Hypothalamus (tissue), 51 donors: Measurements from ENCODE around the gene SH2D5.
A peak's percentile ranks its signal among the peaks of the same experiment; 100 is the strongest.

Experiments used
- DNase-seq, 51 donors: peaks; one replicate each; lab custom pipeline; 2025; lab: John Stamatoyannopoulos, UW

The SH2D5 gene

DNA sequence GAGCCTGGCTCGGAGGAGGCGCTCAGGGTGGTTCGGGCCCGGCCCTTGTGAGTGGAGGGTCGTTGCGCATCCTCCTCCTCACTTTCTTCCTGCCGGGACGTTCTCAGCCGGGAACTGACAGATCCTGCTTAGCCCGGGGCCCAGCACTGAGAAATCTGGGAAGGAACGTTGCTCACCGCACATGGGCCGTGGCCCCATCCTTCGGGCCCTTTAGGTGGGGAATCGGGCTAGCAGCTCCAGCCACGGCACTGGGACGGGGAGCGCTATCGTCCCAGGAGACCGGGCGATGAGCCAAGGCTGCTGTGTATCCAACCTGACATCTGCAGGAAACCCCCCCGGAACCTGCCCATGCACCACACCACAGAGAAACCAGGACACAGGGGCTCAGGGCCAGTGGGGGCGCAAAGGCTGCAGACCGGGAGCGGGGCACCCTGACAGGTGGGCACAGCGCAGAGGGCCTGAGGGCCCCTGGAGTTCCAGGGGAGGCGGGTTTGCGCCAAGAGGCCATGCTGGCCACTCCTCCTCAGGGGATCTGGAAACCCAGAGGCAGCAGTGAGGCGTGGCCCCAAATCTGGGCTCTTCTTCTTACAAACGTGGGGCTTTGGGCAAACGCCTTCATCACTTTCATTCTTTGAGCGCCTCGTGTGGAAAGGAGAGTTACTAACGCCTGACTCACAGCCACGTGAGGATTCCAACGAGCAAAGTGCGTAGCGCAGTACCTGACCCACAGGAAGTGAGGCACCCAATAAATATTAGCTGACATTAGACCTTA lies at the start of gene SH2D5:
TSS of gene SH2D5 (minus strand) at position 116 of the 772 bp plus-strand sequence. CDS start 4,659 bp downstream, outside the sequence.
- peak in 28 of 51 donors; percentile 19 to 77 (median 44) for DNase-seq

DNA sequence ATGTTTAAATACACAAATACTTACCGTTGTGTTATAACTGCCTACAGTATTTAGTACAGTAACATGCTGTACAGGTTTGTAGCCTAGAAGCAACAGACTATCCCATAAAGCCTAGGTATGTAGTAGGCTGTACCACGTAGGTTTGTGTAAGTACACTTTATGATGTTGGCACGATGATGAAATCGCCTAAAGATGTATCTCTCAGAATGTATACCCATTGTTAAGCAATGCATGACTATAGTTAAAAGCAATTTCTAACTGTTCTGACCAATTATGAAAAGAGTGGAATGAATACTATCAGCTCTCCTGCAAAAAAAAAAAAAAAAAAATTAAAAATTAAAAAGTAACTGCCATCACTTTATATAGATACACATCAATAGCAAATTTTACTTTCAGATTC lies 43.2 kb upstream of the SH2D5 start:
- DNase-seq, result no peak

DNA sequence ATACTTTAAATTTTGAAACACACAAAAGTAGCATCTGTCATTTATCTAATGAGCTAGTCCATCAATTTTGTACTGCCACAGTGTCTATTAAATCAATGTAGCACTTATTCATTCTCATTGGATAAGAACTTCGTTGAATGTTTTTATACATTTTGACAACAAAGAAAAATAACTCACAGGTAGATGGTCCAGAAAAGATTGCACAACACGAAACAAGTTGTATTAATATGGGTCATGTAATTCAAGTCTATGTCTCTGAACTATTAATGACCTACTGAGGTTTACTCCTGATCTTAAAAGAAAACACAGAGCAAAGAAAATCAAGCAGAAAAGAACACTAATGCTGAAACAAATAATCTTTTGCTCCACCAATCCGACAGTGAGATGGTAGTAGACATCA lies 39.3 kb upstream of the SH2D5 start:
- no peak for DNase-seq

DNA sequence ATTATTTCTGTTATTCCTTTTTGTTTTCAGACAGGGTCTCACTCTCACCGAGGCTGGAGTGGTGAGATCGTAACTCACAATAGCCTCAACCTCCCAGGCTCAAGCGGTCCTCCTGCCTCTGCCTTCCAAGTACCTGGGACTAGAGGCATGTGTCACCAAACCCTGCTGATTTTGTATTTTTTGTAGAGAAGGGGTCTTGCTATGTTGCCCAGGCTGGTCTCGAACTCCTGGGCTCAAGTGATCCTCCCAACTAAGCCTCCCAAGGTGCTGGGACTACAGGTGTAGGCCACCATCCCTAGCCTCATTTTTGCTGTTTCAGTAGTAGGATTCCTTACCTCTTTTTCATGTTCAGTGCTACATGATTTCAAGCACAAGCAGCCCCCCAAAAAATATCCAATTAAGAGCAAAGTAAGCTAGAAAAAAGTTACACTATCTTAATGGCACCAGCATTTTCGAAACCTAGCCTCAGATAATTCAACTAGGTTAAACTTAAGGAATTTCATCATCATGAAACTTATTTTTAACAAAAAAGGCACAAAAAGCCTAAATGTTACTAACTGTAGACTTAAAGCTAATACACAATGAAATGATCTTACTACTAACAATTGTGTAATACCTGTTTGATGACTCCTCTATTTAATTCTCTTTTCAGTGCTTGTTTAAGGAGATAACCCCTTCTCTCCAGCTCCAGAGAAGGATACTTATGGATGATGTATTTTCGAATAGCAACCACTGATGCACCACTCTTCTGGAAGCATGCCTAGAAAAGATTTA lies 38.0 kb upstream of the SH2D5 start:
- no peak for DNase-seq

DNA sequence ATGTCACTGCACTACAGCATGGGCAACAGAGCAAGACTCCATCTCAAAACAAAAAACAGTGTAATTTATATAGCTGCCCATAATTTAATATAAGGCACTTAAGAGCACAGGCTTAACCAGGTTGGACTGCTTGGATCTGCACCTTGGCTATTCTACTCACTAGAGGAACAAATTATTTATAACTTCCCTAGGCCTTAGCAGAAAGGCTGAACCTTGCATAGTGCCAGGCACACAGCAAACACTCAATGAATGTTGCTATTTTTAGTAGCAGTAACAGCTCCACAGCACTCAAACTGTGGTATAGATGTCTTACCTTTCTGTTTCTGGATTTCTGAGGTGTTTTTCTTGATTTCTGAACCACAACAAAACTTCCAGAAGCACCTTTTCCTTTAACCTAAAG lies 34.8 kb upstream of the SH2D5 start:
- no peak for DNase-seq

DNA sequence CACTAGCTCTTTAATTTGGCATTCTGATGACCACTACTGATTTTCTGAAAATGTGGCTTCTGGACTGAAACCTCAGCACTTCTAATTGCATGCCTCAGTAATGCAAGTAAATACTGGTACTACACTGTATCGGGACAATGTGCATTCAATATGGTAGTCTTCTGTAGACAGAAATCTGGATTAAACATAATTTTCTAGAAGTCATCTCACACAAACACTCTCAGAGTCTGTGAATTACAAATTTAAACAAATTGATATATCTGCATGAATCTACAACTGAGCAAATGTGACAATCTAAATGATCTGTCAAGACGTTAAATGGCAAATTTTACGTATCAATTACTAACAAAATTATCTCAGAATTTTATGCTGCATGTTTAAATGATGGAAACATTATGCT lies 30.9 kb upstream of the SH2D5 start:
- DNase-seq, result no peak

DNA sequence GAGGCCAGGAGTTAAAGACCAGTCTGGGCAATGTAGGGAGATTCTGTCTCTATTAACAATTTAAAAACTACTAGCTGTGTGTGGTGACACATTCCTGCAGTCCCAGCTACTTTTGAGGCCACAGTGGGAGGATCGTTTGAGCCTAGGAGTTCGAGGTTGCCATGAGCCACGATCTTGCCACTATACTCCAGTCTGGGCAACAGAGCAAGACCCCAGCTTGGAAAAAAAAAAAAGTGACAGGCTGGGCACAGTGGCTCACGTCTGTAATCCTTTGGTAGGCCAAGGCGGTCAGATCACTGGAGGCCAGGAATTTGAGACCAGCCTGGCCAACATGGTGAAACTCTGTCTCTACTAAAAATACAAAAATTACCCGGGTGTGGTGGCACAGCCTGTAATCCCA lies 27.8 kb upstream of the SH2D5 start:
- DNase-seq, result no peak

DNA sequence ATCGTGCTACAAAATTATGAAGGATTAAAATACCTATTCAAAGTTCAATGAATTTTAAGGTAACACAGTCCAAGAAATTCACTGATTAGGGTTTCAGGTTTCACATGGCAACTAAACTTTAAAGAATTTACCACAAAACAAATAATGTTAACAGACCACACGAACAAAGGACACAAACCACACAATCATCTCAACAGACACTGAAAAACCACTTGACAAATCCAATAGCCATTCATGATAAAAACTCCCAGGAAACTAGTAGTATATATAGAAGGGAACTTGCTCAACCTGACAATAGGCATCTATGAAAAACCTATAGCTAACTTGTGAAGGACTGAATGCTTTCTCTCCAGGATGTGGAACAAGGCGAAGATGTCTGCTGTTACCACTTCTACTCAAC lies 21.1 kb upstream of the SH2D5 start:
- no peak for DNase-seq

DNA sequence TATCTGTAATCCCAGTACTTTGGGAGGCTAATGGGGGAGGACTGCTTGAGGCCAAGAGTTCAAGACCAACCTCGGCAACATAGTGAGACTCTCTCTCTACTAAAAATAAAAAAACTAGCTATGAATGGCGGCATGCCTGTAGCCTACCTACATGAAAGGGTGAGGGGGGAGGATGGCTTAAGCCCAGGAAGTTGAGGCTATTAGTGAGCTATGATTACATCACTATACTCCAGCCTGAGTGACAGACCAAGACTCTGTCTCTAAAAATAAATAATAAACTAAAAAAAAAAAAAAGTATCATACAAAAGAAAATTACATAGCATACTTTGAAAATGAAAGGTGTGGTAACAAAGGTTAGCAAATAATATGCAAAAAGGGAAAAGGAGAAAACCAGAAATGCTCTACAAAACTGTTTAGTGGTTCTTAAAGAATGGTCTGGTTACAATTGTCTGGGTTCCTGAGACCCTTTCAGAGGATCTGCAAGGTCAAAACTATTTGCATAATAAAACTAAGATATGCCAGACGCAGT lies 19.0 kb upstream of the SH2D5 start:
- DNase-seq, result no peak

DNA sequence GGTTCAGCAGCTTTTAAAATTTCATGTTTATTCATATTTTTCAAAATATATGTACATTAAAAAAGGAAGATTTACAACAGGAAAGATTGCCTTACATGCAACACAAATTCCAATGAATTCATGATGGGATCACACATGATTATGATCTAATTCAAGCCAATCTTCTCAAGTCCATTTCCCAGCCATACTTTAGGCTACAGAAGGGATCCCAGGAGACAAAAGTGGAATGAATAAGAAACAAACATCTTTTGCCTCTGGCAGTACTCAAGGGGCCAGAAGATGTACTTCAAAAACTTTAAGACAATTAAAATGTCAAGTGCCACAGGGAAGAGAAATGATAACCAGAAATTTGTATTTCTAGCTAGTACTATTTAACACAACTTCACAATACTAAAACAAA lies 10.2 kb upstream of the SH2D5 start:
- DNase-seq, result no peak

DNA sequence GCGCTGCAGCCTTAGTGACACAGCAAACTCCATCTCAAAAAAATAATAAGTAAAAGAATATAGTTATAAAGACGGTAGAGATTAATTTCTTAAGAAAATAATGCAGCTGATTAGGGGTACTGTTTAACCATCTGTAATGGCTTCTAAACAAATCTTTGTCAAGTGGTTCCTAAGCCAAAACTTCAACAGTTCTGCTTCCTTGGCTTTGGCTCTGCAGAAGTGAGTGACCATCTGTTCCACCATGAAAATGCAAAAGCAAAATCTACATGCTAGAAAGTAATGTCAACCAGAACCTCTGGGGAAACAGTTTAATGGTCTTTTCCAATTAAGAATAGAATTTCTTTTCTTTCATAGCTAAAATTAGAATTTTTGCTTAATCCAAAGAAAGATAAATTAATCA lies 8.3 kb upstream of the SH2D5 start:
- DNase-seq, result no peak

DNA sequence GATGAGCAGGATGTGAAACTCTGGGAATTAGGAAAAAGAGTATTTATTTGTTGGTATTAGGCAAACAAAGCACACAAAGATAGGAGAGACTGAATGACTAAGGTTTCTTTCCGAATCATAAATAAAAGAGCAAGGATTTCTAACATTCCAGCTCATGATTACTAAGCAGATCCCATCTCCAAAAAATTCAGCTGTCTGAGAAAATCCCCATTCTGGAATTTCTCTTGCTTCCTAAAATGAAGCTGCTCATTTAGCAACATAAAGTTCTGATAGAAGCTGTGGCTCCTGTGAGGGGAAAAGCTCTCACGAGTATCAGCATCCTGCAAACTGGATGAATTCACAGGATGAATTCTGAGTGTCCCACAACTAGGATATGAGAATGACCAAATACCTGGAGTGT lies 6.7 kb upstream of the SH2D5 start:
- DNase-seq, result no peak

DNA sequence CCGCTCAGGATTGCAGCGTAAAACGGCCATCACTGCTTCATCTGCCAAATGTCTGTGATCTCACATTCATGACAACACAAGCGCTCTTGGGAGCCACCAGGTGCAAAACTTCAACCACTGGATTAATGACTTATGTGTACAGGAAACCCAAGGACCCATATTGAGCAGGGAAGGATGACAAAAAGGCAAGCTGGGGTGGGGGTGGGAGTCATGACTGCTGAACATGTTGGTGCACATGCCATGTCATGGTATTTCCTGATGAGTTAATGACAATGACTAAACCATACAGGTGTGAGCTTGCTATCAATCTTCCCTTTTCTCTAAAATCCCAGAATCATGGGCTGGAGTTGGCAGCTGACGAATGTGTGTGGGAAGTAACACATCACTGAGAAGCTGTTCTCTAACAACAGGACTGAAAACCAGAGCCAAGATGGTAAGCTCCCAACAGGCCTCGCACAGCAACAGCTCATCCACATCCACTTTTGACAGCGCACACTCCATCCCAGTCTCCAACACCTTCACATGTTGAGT lies 3.1 kb upstream of the SH2D5 start:
- peak in 1 of 51 donors; percentile 39 for DNase-seq

DNA sequence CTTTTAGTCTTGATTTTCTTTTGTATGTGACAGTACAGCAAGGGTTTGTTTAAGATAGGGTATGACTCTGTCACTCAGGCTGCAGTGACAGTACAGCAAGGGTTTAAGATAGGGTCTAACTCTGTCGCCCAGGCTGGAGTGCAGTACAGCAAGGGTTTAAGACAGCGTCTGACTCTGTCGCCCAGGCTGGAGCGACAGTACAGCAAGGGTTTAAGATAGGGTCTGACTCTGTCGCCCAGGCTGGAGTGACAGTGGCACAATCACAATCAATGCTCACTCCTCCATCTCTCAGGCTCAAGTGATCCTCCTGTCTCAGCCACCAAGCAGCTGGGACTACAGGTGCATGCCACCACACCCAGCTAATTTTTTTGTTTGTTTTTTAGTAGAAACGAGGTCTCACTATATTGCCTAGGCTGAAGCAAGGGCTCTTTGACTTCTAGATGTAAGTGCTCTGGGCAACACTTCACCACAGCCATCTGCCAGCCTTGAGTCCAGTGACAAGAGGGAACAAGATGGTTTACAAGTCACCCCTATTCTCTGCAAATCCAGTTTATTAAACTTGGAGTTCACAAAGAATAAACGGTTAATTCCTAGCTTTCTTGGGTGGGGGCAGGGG lies 965 bp upstream of the SH2D5 start:
- DNase-seq, result peak in 1 of 51 donors; percentile 49

DNA sequence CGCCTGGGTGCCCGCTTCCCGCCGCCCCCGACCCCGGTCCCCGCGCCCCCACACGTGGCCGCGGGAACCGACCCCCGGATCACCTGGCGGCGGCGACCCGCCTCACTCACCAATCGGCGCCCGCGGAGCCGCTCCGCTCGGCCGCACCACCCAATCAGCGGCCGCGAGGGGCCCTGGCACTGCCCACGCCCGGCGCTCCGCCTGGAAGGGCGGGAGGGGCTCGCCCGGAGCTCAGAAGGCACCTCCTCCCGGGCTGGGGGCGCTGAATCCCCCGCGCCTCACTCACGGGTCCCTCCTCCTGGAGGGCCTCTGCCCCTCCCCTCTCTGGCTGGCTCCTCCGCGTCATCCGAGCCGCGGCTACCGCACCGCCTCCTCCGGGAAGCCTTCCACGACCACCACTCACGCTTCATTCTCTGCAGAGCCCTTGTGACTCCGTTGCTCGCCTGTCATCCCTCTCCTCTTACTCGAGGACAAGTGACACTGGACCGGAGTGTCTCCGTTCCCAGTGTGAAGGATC lies 374 bp downstream of the SH2D5 start:
- DNase-seq, result peak in 32 of 51 donors; percentile 9 to 77 (median 48)

DNA sequence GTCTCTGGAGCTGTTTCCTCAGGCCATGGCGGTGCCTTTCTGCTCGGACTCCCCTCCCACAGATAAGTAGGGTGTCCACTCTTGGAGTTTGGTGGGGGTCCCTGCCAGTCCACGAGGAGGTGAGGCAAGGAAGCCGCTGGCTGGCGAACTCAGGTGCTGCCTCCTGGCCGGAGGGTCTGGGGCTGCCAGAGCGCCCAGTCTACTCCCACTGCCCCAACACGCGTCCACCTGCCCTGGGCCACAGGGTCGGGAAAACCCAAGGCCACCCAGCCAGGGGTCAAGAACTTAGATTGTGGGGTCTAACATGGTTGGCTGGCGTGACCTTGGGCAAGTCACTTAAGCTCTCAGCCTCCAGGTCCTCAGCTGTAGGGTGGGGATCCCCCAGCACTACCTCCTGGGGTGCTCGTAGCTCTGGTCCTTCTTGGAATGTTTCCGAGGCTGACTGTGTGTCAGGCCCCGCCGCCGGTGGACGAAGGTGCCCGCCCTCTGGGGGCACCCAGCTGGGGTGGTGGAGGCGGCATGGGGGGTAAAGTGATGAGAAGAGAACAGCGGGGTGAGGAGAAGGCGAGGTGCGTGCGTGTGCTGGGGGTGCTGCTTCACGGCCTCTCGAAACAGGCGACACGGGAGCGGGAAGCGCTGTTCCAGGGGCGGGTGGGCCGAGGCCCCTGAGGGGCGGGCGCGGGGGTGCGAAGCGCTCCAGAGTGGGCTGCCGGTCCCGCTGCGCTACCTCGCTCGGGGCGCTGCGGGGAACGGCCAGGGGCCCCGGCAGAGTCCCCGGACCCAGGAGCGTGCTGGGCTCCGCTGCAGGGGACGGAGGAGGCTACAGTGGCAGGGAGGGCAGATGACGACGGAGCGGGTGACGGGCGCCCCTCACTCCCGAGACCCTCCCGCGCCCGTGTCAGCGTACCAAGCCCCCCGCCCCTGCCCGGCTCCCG lies 1.2 kb downstream of the SH2D5 start:
- no peak for DNase-seq

DNA sequence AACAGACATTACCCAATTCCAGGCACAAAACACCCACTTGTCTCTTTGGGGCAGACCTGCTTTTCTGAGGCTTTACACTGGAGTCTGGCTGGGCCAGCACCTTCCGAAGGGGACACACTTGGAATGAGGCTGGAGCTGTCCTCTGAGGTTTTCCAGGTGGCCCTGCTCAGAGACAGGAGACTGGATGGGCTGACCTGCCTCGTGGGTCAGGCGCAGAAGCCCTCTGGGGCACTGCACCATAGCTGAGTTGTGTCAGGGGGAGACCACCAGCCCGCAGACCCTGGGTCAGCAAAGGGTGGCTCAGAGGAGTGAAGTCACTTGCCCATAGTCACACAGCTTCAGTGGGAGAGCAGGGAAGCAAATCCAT lies 1.8 kb downstream of the SH2D5 start:
- no peak for DNase-seq

DNA sequence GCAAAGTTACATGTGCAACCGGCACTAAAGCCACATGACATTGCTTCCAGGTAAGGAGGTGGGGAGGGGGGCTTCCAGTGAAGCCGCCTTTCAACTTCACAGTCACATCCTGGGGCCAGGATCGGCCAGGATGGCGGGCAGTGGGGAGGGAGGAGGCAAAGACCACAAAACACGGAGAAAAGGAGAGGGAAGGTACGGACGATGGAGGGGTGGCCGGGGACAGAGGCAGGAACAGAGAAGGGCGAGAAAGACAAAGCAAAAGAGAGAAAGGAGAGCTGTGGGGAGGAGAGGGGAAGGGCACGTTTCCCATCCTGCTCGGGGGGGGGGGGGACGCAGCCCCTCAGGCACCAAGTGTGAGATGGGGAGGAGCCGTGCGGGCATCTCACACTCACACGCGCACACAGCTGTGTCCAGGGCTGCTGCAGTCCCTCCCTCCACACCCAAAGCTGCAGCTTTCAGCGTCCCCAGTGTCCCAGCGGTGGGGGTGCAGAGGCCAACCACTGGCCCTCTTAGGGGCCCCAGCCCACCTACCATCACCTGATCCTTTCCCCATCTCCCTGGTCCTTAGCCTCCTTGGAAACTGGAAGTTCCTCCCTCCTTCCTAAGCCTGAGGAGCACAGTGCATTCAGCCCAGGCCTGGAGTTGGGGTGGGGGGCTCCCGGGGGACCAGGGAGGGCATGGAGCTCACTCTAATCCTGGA lies 2.4 kb downstream of the SH2D5 start:
- no peak for DNase-seq
